Stimulated activated CD4-positive, alpha-beta T cell treated with anti-CD3 and anti-CD28 coated beads, Interleukin-15, amount 100 ng/mL, for 48 hours (primary cell): Measurements from ENCODE around the gene PFKM.
"Not testable (repeated sequence)": the region's sequence is repeated elsewhere in the genome, so short reads cannot be mapped to it uniquely, and the experiment has no call there.

Source experiments
- DNase-seq, 2 donors: peaks; one replicate each; pipeline ENCODE4 v3.0.0-alpha.2; 2020; ENCODE audit warnings: low read depth in 2 of 2

PFKM gene

GRCh38 chr12:48111312-48111693 is 7.9 kb upstream of the PFKM start:
- not testable (repeated sequence) for DNase-seq

GRCh38 chr12:48115957-48116356 is 3.2 kb upstream of the PFKM start:
- no peak for DNase-seq

- DNase-seq = no peak
These were observed 786 bp upstream of the PFKM start for GRCh38 chr12:48118284-48118871.

- no peak for DNase-seq
These were observed 651 bp downstream of the PFKM start for GRCh38 chr12:48119834-48120195.

- DNase-seq = no peak
These were observed 2.4 kb downstream of the PFKM start for GRCh38 chr12:48121522-48121921.

GRCh38 chr12:48122065-48122834 is 3.1 kb downstream of the PFKM start:
- DNase-seq = no peak

GRCh38 chr12:48123169-48123568 is 4.0 kb downstream of the PFKM start:
- no peak for DNase-seq

GRCh38 chr12:48125542-48125941 is 6.4 kb downstream of the PFKM start:
- DNase-seq = not testable (repeated sequence)

GRCh38 chr12:48125985-48126384 is 6.8 kb downstream of the PFKM start:
- no peak for DNase-seq

GRCh38 chr12:48126953-48127630 is 7.9 kb downstream of the PFKM start:
- DNase-seq = no peak

- DNase-seq = no peak
These were observed 9.6 kb downstream of the PFKM start for GRCh38 chr12:48128800-48129199.

- DNase-seq = no peak
These were observed 10.2 kb downstream of the PFKM start for GRCh38 chr12:48129376-48129775.

GRCh38 chr12:48131517-48131916 is 12.4 kb downstream of the PFKM start:
- DNase-seq = no peak

GRCh38 chr12:48132826-48133225 is 13.7 kb downstream of the PFKM start:
- no peak for DNase-seq

- DNase-seq = no peak
These were observed 15.9 kb downstream of the PFKM start for GRCh38 chr12:48135027-48135426.

- DNase-seq = no peak
These were observed 23.9 kb downstream of the PFKM start for GRCh38 chr12:48142818-48143674.

- DNase-seq = no peak
These were observed 24.7 kb downstream of the PFKM start for GRCh38 chr12:48143898-48144297.

- DNase-seq = no peak
These were observed 26.8 kb downstream of the PFKM start for GRCh38 chr12:48145981-48146380.

GRCh38 chr12:48151103-48151771 is 32.1 kb downstream of the PFKM start:
- DNase-seq = no peak

- not testable (repeated sequence) for DNase-seq
These were observed 36.6 kb downstream of the PFKM start for GRCh38 chr12:48155786-48156185.

- DNase-seq = no peak
These were observed 37.5 kb downstream of the PFKM start for GRCh38 chr12:48156652-48157017.
